RWPE2 (cell line): ENCODE data around the gene SH3RF1.

Experiments used
- ATAC-seq: fragments of 200-7000 bp; cut with Tn5 transposase; 3 replicates; pipeline ENCODE4 v1.9.1; 2021; ENCODE audit warnings: low read depth
- DNase-seq: peaks from one replicate; pipeline ENCODE4 v3.0.0-alpha.2; 2020; ENCODE audit warnings: low spot score
- H3K27ac ChIP-seq: fragments of 450-650 bp; 2 replicates; pipeline ENCODE4 v1.5.1; 2017; ENCODE audit warnings: mild to moderate bottlenecking; ENCODE audit not compliant: poor library complexity, severe bottlenecking
- H3K27me3 ChIP-seq: fragments of 250-450 bp; sonication (Bioruptor Pico); 2 replicates; pipeline ENCODE4 v1.5.1; 2021; ENCODE audit warnings: mild to moderate bottlenecking, moderate library complexity; ENCODE audit not compliant: insufficient read depth, poor library complexity, severe bottlenecking
- H3K36me3 ChIP-seq: fragments of 250-450 bp; sonication (Bioruptor Pico); 2 replicates; pipeline ENCODE4 v1.5.1; 2020; ENCODE audit warnings: low read depth, mild to moderate bottlenecking, moderate library complexity
- H3K4me1 ChIP-seq: fragments of 250-450 bp; sonication (Bioruptor Pico); 2 replicates; pipeline ENCODE4 v1.5.1; 2021; ENCODE audit warnings: mild to moderate bottlenecking, moderate library complexity; ENCODE audit not compliant: insufficient read depth, poor library complexity, severe bottlenecking
- H3K4me3 ChIP-seq: fragments of 250-450 bp; sonication (Bioruptor Pico); 2 replicates; pipeline ENCODE4 v1.5.1; 2021; ENCODE audit warnings: mild to moderate bottlenecking, moderate library complexity; ENCODE audit not compliant: severe bottlenecking
- H3K9me3 ChIP-seq: fragments of 250-450 bp; sonication (Bioruptor Pico); 2 replicates; pipeline ENCODE4 v1.5.1; 2021; ENCODE audit warnings: mild to moderate bottlenecking, moderate library complexity; ENCODE audit not compliant: severe bottlenecking
- TF ChIP-seq, protein P1 (sequence below): fragments of 450-650 bp; IDR thresholded peaks from one replicate; pipeline ENCODE4 v1.5.1; 2017; ENCODE audit warnings: mild to moderate bottlenecking, moderate library complexity; ENCODE audit not compliant: poor library complexity, severe bottlenecking

The SH3RF1 gene

DNA sequence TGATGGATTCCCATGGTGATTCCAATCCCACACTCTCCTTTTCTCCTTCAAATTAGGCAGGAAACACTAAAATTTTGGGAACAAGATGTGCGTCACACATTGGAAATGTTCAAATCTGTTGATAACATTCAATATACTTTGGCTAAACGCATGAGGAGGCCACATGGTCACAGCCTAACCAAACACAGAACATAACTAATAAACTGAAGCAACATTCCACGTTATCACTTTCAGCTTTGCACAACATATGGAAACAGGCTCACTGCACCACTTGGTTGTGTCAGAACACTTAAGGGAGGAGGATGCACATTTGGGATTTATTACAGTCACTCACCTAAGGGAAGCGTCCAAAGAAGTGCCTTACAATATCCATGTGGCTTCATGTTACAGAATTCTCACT is 4.7 kb downstream of the SH3RF1 start:
- H3K4me3 ChIP-seq, result no peak overlapping the region

GRCh38 chr4:169263791-169264392 is 6.9 kb downstream of the SH3RF1 start:
- ATAC-seq (no peak), DNase-seq (no peak)
- H3K9me3 ChIP-seq, result no peaks in the 10 kb centered on the region
- H3K27me3 ChIP-seq, result no peaks in the 10 kb centered on the region
- no peak overlapping the region for H3K27ac ChIP-seq
- peaks cover 26% of the 10 kb centered on the region for H3K4me1 ChIP-seq
- H3K4me3 ChIP-seq, result no peak overlapping the region
- TF ChIP-seq, protein P1, sequence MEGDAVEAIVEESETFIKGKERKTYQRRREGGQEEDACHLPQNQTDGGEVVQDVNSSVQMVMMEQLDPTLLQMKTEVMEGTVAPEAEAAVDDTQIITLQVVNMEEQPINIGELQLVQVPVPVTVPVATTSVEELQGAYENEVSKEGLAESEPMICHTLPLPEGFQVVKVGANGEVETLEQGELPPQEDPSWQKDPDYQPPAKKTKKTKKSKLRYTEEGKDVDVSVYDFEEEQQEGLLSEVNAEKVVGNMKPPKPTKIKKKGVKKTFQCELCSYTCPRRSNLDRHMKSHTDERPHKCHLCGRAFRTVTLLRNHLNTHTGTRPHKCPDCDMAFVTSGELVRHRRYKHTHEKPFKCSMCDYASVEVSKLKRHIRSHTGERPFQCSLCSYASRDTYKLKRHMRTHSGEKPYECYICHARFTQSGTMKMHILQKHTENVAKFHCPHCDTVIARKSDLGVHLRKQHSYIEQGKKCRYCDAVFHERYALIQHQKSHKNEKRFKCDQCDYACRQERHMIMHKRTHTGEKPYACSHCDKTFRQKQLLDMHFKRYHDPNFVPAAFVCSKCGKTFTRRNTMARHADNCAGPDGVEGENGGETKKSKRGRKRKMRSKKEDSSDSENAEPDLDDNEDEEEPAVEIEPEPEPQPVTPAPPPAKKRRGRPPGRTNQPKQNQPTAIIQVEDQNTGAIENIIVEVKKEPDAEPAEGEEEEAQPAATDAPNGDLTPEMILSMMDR, result no peak
- H3K36me3 ChIP-seq, result peaks cover 55% of the 10 kb centered on the region

More for the DNA sequence above, 4.7 kb downstream of the SH3RF1 start:
- no peak overlapping the region for H3K27ac ChIP-seq
- peaks cover 29% of the 10 kb centered on the region for H3K4me1 ChIP-seq
- no peaks in the 10 kb centered on the region for H3K27me3 ChIP-seq
- peaks cover 56% of the 10 kb centered on the region for H3K36me3 ChIP-seq
- ATAC-seq (no peak), DNase-seq (no peak)
- TF ChIP-seq, protein P1, result no peak
- H3K9me3 ChIP-seq, result no peaks in the 10 kb centered on the region

DNA sequence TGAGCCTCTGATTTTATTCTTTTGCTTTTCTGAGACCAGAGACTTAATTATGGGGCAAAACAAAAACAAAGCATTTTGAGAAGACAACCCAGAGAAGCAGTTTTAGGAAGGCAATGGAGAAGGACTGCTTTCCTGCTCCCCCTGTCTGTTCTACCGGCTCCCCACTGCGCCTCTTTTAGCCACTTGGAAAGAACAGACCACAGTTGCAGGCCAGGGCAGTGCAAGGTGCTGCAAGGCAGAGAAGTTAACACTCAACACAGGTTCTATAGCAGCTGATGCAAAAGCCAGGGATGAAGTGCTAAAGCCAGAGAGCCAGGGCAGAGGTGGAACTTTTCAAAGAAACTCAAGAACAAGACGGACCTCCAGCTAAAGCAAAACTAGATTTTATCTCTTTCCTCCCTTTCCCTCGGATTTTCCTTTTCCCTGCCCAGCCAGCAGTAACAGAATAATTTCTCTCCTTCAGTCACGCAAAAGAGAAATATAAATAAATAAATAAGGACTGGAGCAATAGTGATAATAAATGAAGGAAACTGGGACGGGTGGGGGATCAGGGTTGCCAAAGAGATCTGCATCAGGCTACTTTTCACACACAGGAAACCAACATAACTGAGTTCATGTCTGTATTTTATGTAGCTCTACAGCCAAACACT is 10.4 kb downstream of the SH3RF1 start:
- Histone ChIP-seq H3K36me3 (peaks cover 24% of the 10 kb centered on the region), H3K4me1 (peaks cover 25% of the 10 kb centered on the region), H3K9me3 (no peaks in the 10 kb centered on the region), H3K27ac (no peak overlapping the region), H3K27me3 (no peaks in the 10 kb centered on the region), H3K4me3 (no peak overlapping the region)
- TF ChIP-seq, protein P1, result no peak
- no peak for ATAC-seq
- no peak for DNase-seq

- Histone ChIP-seq H3K27me3 (no peaks in the 10 kb centered on the region), H3K36me3 (peaks cover 14% of the 10 kb centered on the region), H3K4me3 (no peak overlapping the region), H3K27ac (no peak overlapping the region), H3K4me1 (peaks cover 36% of the 10 kb centered on the region), H3K9me3 (no peaks in the 10 kb centered on the region)
- no peak for ATAC-seq
- DNase-seq, result no peak
- TF ChIP-seq, protein P1, result no peak
These were observed 11.5 kb downstream of the SH3RF1 start for GRCh38 chr4:169259271-169259670.

DNA sequence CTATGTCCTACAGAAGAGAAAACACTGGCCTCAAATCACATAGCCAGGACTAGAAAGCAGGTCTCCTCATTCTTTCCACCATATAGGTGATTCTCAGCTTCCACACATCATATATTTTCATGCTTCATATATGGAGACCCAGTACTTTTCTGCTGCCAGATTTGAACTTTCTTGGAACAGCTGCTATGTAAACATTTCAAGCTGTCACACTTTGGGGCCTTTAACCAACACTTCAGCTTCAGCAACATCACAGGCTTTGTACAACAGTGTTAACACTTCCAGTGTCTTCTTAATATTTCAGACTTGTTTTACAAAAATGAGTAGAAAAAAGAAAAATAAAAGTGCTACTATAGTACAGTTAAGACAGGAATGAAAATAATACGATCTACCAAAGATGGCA is 12.6 kb downstream of the SH3RF1 start:
- DNase-seq, result no peak
- Histone ChIP-seq H3K4me3 (no peak overlapping the region), H3K36me3 (peaks cover 6% of the 10 kb centered on the region), H3K27me3 (no peaks in the 10 kb centered on the region), H3K4me1 (peaks cover 47% of the 10 kb centered on the region), H3K27ac (peak overlapping the region; percentile 87), H3K9me3 (no peaks in the 10 kb centered on the region)
- no peak for ATAC-seq
- TF ChIP-seq, protein P1, result no peak
